8988T (cell line): ENCODE results near the gene CACNA2D1.

Source experiments
- DNase-seq: peaks from one replicate; pipeline ENCODE4 v3.0.0; 2011

The CACNA2D1 gene

DNA sequence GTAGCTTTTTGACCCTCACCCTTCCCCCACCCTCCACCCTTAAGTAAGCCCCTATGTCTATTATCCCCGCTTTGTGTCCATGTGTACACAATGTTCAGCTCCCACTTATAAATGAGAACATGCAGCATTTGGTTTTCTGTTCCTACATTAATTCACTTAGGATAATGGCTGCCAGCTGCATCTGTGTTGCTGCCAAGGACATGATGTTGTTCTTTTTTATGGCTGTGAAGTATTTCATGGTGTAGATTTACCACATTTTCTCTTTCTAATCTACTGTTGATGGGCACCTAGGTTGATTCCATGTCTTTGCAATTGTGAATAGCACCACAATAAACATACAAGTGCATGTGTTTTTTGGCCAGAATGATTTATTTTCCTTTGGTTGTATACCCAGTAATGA is 232.2 kb downstream of the CACNA2D1 start:
- DNase-seq = no peak

- no peak for DNase-seq
Measured at GRCh38 chr7:82210416-82211184, 233.0 kb downstream of the CACNA2D1 start.

GRCh38 chr7:82209179-82209747 is 234.3 kb downstream of the CACNA2D1 start:
- DNase-seq = no peak

DNA sequence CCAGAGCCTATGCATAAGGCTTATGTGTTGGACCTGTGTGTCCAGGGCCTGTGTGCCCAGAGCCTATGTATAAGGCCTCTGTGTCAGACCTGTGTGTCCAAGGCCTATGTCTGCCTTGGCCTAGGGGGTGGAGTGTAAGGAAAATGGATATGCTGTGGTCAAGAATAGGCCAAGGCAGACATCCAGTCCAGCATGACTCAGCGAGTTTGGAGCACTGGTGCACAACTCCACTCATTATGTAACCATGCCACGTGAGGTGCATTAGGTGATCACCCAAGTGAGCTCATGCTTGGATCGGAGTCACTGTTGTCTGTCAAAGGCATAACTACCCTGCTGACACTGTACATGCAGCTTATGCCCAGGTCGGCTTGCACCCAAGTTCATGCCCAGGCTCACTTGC is 238.9 kb downstream of the CACNA2D1 start:
- no peak for DNase-seq

DNA sequence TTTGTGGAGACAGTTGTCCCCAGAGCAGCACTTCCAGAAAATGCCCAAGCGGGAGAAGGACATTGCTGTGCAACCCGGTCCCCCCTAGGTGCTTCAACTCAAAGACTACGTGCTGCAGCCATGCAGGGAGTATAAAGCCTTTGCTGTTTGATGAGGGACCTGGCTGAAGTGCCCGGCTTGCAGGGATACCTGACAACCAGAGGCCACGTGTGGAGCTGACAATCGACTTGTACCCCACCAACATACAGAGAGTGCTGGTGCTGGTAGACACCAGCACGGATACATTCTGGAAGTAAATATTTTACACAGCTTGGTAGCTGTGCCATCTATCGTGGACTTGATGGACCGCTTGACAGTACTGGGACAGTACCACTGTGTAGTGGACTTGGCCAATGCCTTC is 240.6 kb downstream of the CACNA2D1 start:
- no peak for DNase-seq

DNA sequence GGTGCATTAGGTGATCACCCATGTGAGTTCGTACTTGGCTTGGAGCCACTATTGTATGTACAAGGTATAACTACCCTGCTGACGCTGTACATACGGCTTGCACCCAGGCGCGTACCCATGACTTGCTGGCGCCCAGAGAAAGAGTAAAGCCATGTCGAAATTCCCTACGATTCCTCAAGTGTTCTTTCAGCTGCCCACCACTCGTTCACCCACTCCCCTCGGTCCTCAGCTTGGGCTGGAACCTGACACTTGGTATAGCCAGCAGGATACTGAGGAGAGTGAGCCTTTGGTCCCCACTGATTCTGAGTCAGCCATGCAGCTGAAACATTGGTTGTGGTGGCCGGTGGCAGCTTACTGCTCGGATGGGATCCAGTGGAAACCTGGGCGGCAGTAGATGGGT is 241.5 kb downstream of the CACNA2D1 start:
- no peak for DNase-seq

GRCh38 chr7:82200601-82201000 is 243.0 kb downstream of the CACNA2D1 start:
- no peak for DNase-seq

GRCh38 chr7:82194016-82194643 is 249.4 kb downstream of the CACNA2D1 start:
- DNase-seq = no peak

DNA sequence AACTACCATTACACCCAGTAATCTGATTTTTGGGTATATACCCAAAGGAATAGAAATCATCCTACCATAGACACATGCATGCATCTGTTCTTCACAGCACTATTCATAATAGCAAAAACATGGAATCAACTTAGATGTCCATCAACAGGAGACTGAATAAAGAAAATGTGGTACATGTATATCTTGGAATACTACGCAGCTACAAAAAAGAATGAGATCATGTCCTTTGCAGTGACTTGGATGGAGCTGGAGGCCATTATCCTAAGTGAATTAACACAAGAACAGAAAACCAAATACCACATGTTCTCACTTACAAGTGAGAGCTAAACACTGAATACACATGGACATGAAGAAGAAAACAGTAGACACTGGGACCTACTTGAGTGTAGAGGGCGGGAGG is 254.9 kb downstream of the CACNA2D1 start:
- DNase-seq = no peak

- DNase-seq = no peak
Measured at GRCh38 chr7:82185443-82185842, 258.1 kb downstream of the CACNA2D1 start.

DNA sequence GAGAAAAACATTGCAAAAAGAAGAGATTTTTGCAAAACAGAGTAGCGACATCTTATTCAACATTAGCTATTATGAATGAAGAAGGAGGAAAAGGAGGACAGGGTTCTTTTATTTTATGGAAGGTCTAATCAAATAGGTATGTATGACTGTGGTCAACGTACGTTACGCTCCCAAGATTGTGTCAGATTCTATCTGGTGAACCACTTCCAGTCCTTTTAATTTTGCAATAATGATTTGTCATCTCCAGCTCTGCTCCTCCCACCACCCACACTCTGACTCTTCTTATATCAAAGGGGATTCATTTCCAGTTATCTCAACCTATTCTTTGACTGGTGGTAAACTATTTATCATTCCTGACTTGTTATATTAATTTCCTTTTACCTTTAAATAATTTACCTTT is 259.9 kb downstream of the CACNA2D1 start:
- no peak for DNase-seq

GRCh38 chr7:82179311-82179710 is 264.3 kb downstream of the CACNA2D1 start:
- DNase-seq = no peak

GRCh38 chr7:82175319-82175718 is 268.3 kb downstream of the CACNA2D1 start:
- DNase-seq = no peak

DNA sequence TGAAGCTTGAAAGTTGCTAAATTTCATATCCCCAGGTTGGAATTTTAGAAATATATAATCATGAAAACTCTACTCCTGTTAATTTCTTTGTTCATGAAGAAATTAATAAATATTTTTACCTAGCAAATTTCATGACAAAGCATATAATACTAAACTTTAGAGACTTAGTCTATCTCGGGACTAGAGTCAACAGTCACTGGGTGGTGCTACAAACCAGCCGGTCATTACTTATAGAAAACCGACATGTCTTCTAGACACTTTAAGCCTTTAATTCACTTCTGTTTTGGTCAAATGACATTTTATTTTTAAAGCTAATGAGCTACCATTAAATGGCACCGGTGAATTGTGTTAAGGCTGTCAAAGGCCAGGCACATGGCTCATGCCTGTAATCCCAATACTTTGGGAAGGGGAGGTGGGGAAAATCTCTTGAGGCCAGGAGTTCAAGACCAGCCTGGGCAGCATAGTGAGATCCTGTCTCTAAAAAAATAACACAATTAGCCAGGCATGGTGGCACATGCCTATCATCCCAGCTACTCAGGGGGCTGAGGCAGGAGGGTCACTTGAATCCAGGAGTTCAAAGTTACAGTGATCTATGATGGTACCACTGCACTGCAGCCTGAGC is 270.1 kb downstream of the CACNA2D1 start:
- DNase-seq = no peak

GRCh38 chr7:82172881-82173280 is 270.7 kb downstream of the CACNA2D1 start:
- DNase-seq = no peak

GRCh38 chr7:82172017-82172416 is 271.6 kb downstream of the CACNA2D1 start:
- DNase-seq = no peak

GRCh38 chr7:82167558-82168314 is 275.8 kb downstream of the CACNA2D1 start:
- no peak for DNase-seq

GRCh38 chr7:82166260-82167015 is 277.1 kb downstream of the CACNA2D1 start:
- DNase-seq = no peak

GRCh38 chr7:82164813-82165212 is 278.8 kb downstream of the CACNA2D1 start:
- no peak for DNase-seq

DNA sequence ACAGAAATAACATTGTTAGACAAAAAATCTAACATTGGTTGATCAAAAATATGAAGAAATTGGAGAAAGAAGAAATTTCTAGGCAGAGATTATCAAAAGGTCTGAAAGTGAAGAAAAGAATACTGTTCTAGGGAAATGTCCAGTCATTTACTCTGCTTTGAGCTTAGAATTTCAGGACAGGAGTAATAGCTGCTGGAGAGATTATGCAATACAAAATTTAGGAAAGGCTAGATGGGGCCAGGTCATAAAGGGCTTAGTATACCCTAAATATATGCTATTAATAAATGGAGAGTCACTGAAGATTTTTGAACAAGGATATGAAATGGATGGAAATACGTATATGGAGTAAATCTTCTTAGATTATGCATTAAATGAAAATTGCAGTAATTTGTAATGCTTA is 279.2 kb downstream of the CACNA2D1 start:
- DNase-seq = no peak

DNA sequence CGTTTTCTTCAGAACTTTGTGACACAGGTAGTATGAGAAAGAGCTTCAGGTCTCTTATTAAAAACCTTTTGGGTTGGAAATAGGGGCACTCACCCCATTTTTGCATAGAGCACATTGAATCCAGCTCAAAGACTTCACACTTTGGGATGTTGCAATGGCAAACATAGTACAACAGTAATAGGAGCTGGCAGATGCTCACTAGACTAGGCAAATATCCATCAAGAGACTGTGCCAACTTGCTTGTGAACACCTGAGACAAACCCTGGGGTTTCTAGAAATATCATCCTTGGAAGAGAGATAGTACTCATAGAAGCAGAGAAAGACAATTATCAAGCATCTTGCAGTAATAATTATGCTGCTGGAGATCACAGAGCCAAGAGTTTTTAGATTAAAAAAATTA is 280.0 kb downstream of the CACNA2D1 start:
- DNase-seq = no peak

GRCh38 chr7:82162289-82162688 is 281.3 kb downstream of the CACNA2D1 start:
- DNase-seq = no peak
